ENCODE results near the gene ABL1.

ABL1 gene

DNA sequence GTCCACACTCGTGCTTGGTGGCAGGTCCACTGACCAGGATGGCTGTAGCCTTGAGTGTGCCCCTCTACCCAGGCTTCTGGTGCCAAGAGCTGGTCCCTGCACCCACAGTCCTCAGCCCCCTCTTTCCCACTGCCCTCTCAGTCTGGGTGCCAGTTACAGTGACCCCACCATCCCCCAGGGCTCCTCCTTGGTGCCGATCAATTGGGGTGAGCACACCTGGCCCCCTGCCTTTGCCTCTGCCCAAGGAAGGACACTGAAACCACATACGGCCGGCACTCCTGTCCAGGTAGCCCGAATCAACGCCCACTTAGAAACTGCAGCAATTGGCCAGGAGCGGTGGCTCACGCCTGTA is 80.0 kb downstream of the ABL1 start:
- TF ChIP-seq CTCF (IDR thresholded peaks at IDR 0.05; ENCODE audit: control extremely low read depth, extremely low read depth, low read depth, missing control alignments), result no peak
- POLR2A ChIA-PET, result no interaction called here
- CTCF ChIA-PET, result no interaction called here
- no peak for DNase-seq (ENCODE audit: extremely low spot score)

- ChIA-PET CTCF (interaction anchor here (1.0 to 1.2 kb wide), 2 partner anchors 10 to 14 kb away, joined by 3 to 4 read pairs; no protein-coding TSS in a partner anchor), POLR2A (no interaction called here)
- no peak for DNase-seq (ENCODE audit: extremely low spot score)
- TF ChIP-seq CTCF (IDR thresholded peaks at IDR 0.05; ENCODE audit: control extremely low read depth, extremely low read depth, low read depth, missing control alignments), result no peak
Observed at GRCh38 chr9:130917168-130917960, 82.3 kb downstream of the ABL1 start.

- no peak for TF ChIP-seq CTCF (IDR thresholded peaks at IDR 0.05; ENCODE audit: control extremely low read depth, extremely low read depth, low read depth, missing control alignments)
- ChIA-PET CTCF (interaction anchor here (0.9 to 1.2 kb wide), 3 partner anchors 9 to 13 kb away, joined by 3 to 4 read pairs (median 3); no protein-coding TSS in a partner anchor), POLR2A (no interaction called here)
- DNase-seq (ENCODE audit: extremely low spot score), result no peak
Observed at GRCh38 chr9:130918101-130918825, 83.2 kb downstream of the ABL1 start.

GRCh38 chr9:130918826-130919558 is 83.9 kb downstream of the ABL1 start:
- no peak for TF ChIP-seq CTCF (IDR thresholded peaks at IDR 0.05; ENCODE audit: control extremely low read depth, extremely low read depth, low read depth, missing control alignments)
- CTCF ChIA-PET, result interaction anchor here (0.9 kb wide), 1 partner anchor 14 kb away, joined by 3 read pairs; no protein-coding TSS in a partner anchor
- DNase-seq (ENCODE audit: extremely low spot score), result no peak
- POLR2A ChIA-PET, result no interaction called here

DNA sequence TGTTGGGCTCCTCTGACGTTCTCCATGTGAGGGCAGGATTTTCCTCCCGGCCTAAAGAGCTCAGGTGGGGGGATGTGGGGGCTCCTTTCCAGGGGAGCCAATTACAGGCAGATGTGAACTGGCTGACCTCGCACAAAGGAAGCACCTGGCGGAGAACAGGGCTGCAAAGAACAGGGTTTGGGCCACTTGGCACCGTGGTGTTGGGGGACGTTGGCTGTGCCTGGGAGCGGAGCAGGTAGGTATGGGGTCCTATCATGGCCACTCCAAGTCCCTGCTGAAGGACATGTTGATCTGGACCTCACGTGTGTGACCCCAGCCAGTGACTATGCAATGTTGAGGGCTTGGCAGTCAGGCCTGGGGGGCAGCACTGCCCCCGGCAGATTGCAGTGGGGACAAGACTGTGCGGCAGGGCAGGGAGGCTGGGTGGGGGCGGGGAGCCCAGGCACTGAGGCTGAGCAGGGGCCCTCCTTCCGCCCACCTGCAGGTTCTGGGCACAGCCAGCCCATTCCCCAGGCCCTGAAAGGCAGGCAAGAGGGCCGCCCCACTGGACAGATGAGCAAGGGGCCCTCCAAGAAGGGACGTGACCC is 84.6 kb downstream of the ABL1 start:
- no peak for DNase-seq (ENCODE audit: extremely low spot score)
- ChIA-PET CTCF (no interaction called here), POLR2A (no interaction called here)
- TF ChIP-seq CTCF (IDR thresholded peaks at IDR 0.05; ENCODE audit: control extremely low read depth, extremely low read depth, low read depth, missing control alignments), result no peak

- ChIA-PET POLR2A (no interaction called here), CTCF (no interaction called here)
- DNase-seq (ENCODE audit: extremely low spot score), result no peak
- TF ChIP-seq CTCF (IDR thresholded peaks at IDR 0.05; ENCODE audit: control extremely low read depth, extremely low read depth, low read depth, missing control alignments), result no peak
Observed at GRCh38 chr9:130920233-130920632, 85.2 kb downstream of the ABL1 start.
